K562 (cell line): ENCODE results near the gene CACNG8. TPM values are rescaled to one million over a fixed set of nuclear protein-coding genes. Genes with fewer than 3 reads are reported as not detected.

Experiments used
- CTCF ChIP-seq, 3 experiments: IDR thresholded peaks in 2 of 3; conservative IDR thresholded peaks in 1 of 3; 2 replicates each; pipeline ENCODE4 v1.5.1; 2011 to 2012; ENCODE audit warnings: low read length in 3 of 3, mild to moderate bottlenecking in 3 of 3, control low read depth in 2 of 3, improper control_type of control experiment in 1 of 3, inconsistent platforms in 1 of 3, low read depth in 1 of 3, mixed read lengths in 1 of 3, moderate library complexity in 1 of 3; ENCODE audit not compliant: insufficient read depth in 2 of 3
- GATA2 ChIP-seq: sonication (generic); formaldehyde crosslinking; IDR thresholded peaks from 2 replicates; pipeline ENCODE4 v1.4.0; 2020; ENCODE audit warnings: mild to moderate bottlenecking, missing genetic modification reagents
- HINFP ChIP-seq: fragments of 450-650 bp; conservative IDR thresholded peaks from 2 replicates; pipeline ENCODE4 v1.6.1; 2016; ENCODE audit warnings: missing genetic modification characterization, low read depth, mild to moderate bottlenecking, control low read depth, missing compliant biosample characterization
- KLF10 ChIP-seq: fragments of 250-450 bp; sonication (Bioruptor Pico); IDR thresholded peaks from 2 replicates; pipeline ENCODE4 v1.6.1; 2021; ENCODE audit warnings: matching md5 sums
- MTA3 ChIP-seq: fragments of 450-650 bp; formaldehyde crosslinking; IDR thresholded peaks from 2 replicates; pipeline ENCODE4 v1.6.1; 2017; ENCODE audit warnings: mild to moderate bottlenecking, borderline replicate concordance
- POLR2A ChIP-seq: fragments of 450-650 bp; conservative IDR thresholded peaks from 2 replicates; pipeline ENCODE4 v1.6.1; 2016
- POLR2AphosphoS5 ChIP-seq: IDR thresholded peaks from 2 replicates; pipeline ENCODE4 v1.6.1; 2011; ENCODE audit warnings: mild to moderate bottlenecking, low read depth, low read length, moderate library complexity; ENCODE audit not compliant: control insufficient read depth, insufficient read depth
- RBM15 ChIP-seq: fragments of 200-400 bp; formaldehyde crosslinking; IDR thresholded peaks from 2 replicates; pipeline ENCODE4 v1.6.1; 2018; ENCODE audit warnings: mild to moderate bottlenecking, low read length, moderate library complexity; ENCODE audit not compliant: insufficient read depth
- SMAD1 ChIP-seq: fragments of 150-350 bp; IDR thresholded peaks from 2 replicates; pipeline ENCODE4 v1.6.1; 2014; ENCODE audit warnings: low read length, low read depth; ENCODE audit not compliant: partially characterized antibody
- ZBTB1 ChIP-seq: sonication (generic); formaldehyde crosslinking; IDR thresholded peaks from 2 replicates; pipeline ENCODE4 v1.8.1; 2023; ENCODE audit warnings: missing genetic modification reagents, low read depth, mild to moderate bottlenecking, borderline replicate concordance
- ZFP91 ChIP-seq: sonication (generic); formaldehyde crosslinking; IDR thresholded peaks from 2 replicates; pipeline ENCODE4 v1.8.0; 2022; ENCODE audit warnings: mild to moderate bottlenecking, missing genetic modification reagents
- ZNF41 ChIP-seq: fragments of 250-450 bp; sonication (Bioruptor Pico); conservative IDR thresholded peaks from 2 replicates; pipeline ENCODE4 v1.4.0; 2020; ENCODE audit warnings: mild to moderate bottlenecking
- ZNF512 ChIP-seq: IDR thresholded peaks from 2 replicates; pipeline ENCODE4 v1.6.1; 2016; ENCODE audit warnings: missing genetic modification characterization, missing compliant biosample characterization
- polyA plus RNA-seq, 8 experiments: library from polyadenylated mRNA; depleted of rRNA in 4 of 8; stranded (reverse) in 5 of 8; unstranded in 3 of 8; fragments of >200 nt; fragmentation: Nextera tagmentation in 2 of 8; fragmentation: Illumina TruSeq in 1 of 8; extraction: Ambion mirVana in 2 of 8; extraction: Trizol in 1 of 8; gene quantifications; 2 replicates each; pipeline versions ENCODE4 v1.2.1 to v1.2.3, GENCODE V29; 2011 to 2014; ENCODE audit warnings: inconsistent platforms in 1 of 8, missing spikeins in 1 of 8
- total RNA-seq, 7 experiments: library from RNA; depleted of rRNA in 6 of 7; stranded (reverse); fragments of >200 nt in 6 of 7; fragmentation: Illumina TruSeq in 2 of 7; extraction: Trizol in 2 of 7; gene quantifications; 2 replicates each; pipeline versions ENCODE4 v1.2.1 to v1.2.3, GENCODE V29; 2011 to 2021; ENCODE audit warnings: low replicate concordance in 1 of 7

Gene CACNG8
- total and polyA plus RNA-seq, 9 of the 15 experiments (the other 6 are each of a cell fraction or from before 2014, with no cell fraction given) = 0.02 to 0.05 TPM; not detected in 7

GRCh38 chr19:53993448-53993847 is 30.7 kb downstream of the CACNG8 start (continued):
- TF ChIP-seq ZNF41 (CRISPR knock-in tag) (no peak), ZFP91 (no peak), ZBTB1 (CRISPR knock-in tag) (no peak), POLR2A (no peak), GATA2 (CRISPR knock-in tag) (no peak), KLF10 (no peak), ZNF512 (no peak), CTCF (IDR thresholded peaks at IDR 0.05 in 2 of 3, conservative IDR thresholded peaks at IDR 0.05 in 1 of 3; ENCODE audit: insufficient read depth in 2 of 3, low read depth in 1 of 3, low read length in 3 of 3) (no peak), SMAD1 (no peak), HINFP (no peak), POLR2AphosphoS5 (no peak), MTA3 (no peak), RBM15 (no peak)
